SJSA1 (cell line): ENCODE results near the gene ZNF524. TPM values are rescaled to one million over a fixed set of nuclear protein-coding genes. Genes with fewer than 3 reads are reported as not detected.

ENCODE experiments used
- DNase-seq, 2 experiments: peaks; one replicate each; pipeline ENCODE4 v3.0.0-alpha.2; 2015 to 2020; ENCODE audit warnings: low spot score in 2 of 2, low read depth in 1 of 2
- H3K27ac ChIP-seq: fragments of 250-450 bp; sonication (Bioruptor Pico); 2 replicates; pipeline ENCODE4 v1.5.1; 2020; ENCODE audit warnings: mild to moderate bottlenecking, moderate library complexity
- H3K27me3 ChIP-seq: fragments of 250-450 bp; sonication (Bioruptor Pico); replicated peaks from 2 replicates; pipeline ENCODE4 v1.5.1; 2020; ENCODE audit warnings: mild to moderate bottlenecking, moderate library complexity
- H3K36me3 ChIP-seq: fragments of 250-450 bp; sonication (Bioruptor Pico); 2 replicates; pipeline ENCODE4 v1.5.1; 2020; ENCODE audit warnings: mild to moderate bottlenecking
- H3K4me1 ChIP-seq: fragments of 250-450 bp; sonication (Bioruptor Pico); replicated peaks from 2 replicates; pipeline ENCODE4 v1.6.1; 2021; ENCODE audit warnings: mild to moderate bottlenecking
- H3K4me3 ChIP-seq: fragments of 250-450 bp; sonication (Bioruptor Pico); 2 replicates; pipeline ENCODE4 v1.5.1; 2020; ENCODE audit warnings: mild to moderate bottlenecking
- H3K9me3 ChIP-seq: fragments of 250-450 bp; sonication (Bioruptor Pico); replicated peaks from 2 replicates; pipeline ENCODE4 v1.5.1; 2020; ENCODE audit warnings: mild to moderate bottlenecking
- total RNA-seq: library from RNA; depleted of rRNA; stranded (reverse); fragments of >200 nt; shearing (Covaris generic); gene quantifications from 2 replicates; pipeline ENCODE4 v1.2.3, GENCODE V29; 2014

The ZNF524 gene
- total RNA-seq, 1 experiment from 2014 or later = 15.5 TPM

GRCh38 chr19:55600662-55601028 is 557 bp downstream of the ZNF524 start:
- H3K4me3 ChIP-seq = peak overlapping the region; percentile 64
- H3K4me1 ChIP-seq = peaks cover 13% of the 10 kb centered on the region
- no peak overlapping the region for H3K27ac ChIP-seq
- peaks cover 28% of the 10 kb centered on the region for H3K36me3 ChIP-seq
- no peaks in the 10 kb centered on the region for H3K27me3 ChIP-seq
- DNase-seq = no peak
- no peaks in the 10 kb centered on the region for H3K9me3 ChIP-seq

GRCh38 chr19:55601084-55601483 is 996 bp downstream of the ZNF524 start:
- peaks cover 13% of the 10 kb centered on the region for H3K4me1 ChIP-seq
- H3K27ac ChIP-seq = no peak overlapping the region
- no peak for DNase-seq

DNA sequence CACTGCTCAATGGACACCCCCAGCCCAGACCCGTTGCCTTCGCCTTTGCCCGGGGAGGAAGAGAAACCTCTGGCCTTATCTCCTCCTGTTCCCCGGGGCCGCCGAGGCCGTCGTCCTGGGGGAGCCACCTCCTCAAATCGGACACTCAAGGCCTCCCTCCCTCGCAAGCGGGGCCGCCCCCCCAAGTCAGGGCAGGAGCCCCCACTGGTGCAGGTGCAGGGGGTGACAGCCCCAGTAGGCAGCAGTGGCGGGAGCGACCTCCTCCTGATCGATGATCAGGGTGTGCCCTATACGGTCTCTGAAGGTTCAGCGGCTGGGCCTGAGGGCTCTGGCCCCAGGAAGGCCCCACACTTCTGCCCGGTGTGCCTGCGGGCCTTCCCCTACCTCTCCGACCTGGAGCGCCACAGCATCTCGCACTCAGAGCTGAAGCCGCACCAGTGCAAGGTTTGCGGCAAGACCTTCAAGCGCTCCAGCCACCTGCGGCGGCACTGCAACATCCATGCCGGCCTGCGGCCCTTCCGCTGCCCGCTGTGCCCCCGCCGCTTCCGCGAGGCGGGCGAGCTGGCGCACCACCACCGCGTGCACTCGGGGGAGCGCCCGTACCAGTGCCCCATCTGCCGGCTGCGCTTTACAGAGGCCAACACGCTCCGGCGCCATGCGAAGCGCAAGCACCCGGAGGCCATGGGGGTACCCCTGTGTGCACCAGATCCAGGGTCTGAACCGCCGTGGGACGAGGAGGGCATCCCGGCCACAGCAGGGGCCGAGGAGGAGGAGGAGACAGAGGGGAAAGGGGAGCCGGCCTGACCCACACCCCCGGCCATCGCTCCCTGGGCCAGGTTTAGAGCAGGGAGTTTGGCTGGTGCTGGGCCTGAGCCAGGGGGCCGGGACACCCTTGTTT is 2.3 kb downstream of the ZNF524 start:
- no peak overlapping the region for H3K27ac ChIP-seq
- no peak overlapping the region for H3K4me3 ChIP-seq
- no peak for DNase-seq

More at GRCh38 chr19:55601084-55601483, 996 bp downstream of the ZNF524 start:
- Histone ChIP-seq H3K27me3 (no peaks in the 10 kb centered on the region), H3K4me3 (peak overlapping the region; percentile 64; the same call in 1 of the 2 replicates), H3K9me3 (no peaks in the 10 kb centered on the region), H3K36me3 (peaks cover 24% of the 10 kb centered on the region)

DNA sequence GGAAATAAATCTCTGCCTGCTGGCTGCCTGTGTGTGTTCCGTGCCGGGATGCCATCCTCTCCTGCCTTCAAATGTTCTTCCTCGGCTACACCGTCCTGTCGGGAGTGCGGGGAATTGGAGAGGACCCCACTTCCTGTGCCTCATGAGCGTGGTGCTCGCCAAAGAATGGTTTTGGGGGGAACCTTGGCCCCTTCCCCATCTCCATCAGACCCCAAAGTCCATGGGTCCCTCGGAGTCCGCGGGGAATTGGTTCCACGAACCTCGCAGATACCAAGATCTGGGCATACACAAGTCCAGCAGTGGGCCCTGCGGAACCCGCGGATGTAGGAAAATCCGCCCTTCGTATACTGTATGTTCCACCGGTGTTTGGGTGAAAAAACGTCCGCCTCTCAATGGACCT is 3.0 kb downstream of the ZNF524 start:
- no peak overlapping the region for H3K4me3 ChIP-seq
- peaks cover 13% of the 10 kb centered on the region for H3K36me3 ChIP-seq
- no peak overlapping the region for H3K27ac ChIP-seq
- no peaks in the 10 kb centered on the region for H3K27me3 ChIP-seq
- H3K4me1 ChIP-seq = peaks cover 18% of the 10 kb centered on the region
- no peak for DNase-seq
- H3K9me3 ChIP-seq = no peaks in the 10 kb centered on the region

More for the DNA sequence above, 2.3 kb downstream of the ZNF524 start:
- H3K9me3 ChIP-seq = no peaks in the 10 kb centered on the region
- peaks cover 20% of the 10 kb centered on the region for H3K36me3 ChIP-seq
- H3K27me3 ChIP-seq = no peaks in the 10 kb centered on the region
- H3K4me1 ChIP-seq = peaks cover 18% of the 10 kb centered on the region

- Histone ChIP-seq H3K36me3 (peaks cover 13% of the 10 kb centered on the region), H3K4me1 (peaks cover 18% of the 10 kb centered on the region), H3K4me3 (no peak overlapping the region), H3K27me3 (no peaks in the 10 kb centered on the region), H3K27ac (no peak overlapping the region), H3K9me3 (no peaks in the 10 kb centered on the region)
- DNase-seq = no peak
Measured at GRCh38 chr19:55603581-55604292, 3.6 kb downstream of the ZNF524 start.

DNA sequence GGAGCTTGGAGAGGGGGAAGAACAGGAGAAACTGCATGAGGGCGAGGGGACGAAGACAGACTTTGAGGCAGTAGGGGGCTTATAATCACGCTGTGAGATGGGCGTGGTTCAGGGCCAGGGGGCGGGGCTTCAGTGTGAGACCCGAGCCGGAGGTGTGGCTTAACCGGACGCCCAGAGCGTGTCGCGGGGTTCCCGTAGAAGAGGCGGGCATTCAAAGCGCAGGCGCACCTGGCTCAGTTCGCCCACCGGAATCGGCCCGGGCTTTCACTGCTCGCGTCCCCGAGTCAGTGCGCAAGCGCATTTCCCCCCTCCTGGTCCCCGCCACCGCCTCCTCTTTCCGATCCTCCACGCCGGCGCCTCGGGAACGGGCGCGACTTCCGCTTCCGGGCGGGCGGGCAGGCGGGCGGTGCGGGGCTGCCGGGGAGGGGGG is 5.1 kb downstream of the ZNF524 start:
- peak; percentile 96 to 99 for DNase-seq

GRCh38 chr19:55605637-55606470 is 5.8 kb downstream of the ZNF524 start, which contains the start of gene ZNF865:
Gene ZNF865 (plus strand): TSS chr19:55605647. CDS start chr19:55613619, 7,972 bp downstream.
- H3K9me3 ChIP-seq = no peaks in the 10 kb centered on the region
- no peaks in the 10 kb centered on the region for H3K27me3 ChIP-seq
- peak within 1 kb of the TSS; percentile 69 for H3K4me3 ChIP-seq
- H3K4me1 ChIP-seq = peaks cover 16% of the 10 kb centered on the region
- peaks cover 31% of the 10 kb centered on the region for H3K36me3 ChIP-seq
- H3K27ac ChIP-seq = peak within 1 kb of the TSS; percentile 67
- peak; percentile 78 to 86 for DNase-seq

More for the DNA sequence above, 5.1 kb downstream of the ZNF524 start:
- Histone ChIP-seq H3K4me1 (peaks cover 18% of the 10 kb centered on the region), H3K27ac (peak overlapping the region; percentile 67), H3K9me3 (no peaks in the 10 kb centered on the region), H3K36me3 (peaks cover 25% of the 10 kb centered on the region), H3K27me3 (no peaks in the 10 kb centered on the region), H3K4me3 (peak overlapping the region; percentile 69)

- DNase-seq = no peak
- H3K4me1 ChIP-seq = peaks cover 14% of the 10 kb centered on the region
- H3K27me3 ChIP-seq = no peaks in the 10 kb centered on the region
- no peak overlapping the region for H3K27ac ChIP-seq
- peak overlapping the region; percentile 69 for H3K4me3 ChIP-seq
- no peaks in the 10 kb centered on the region for H3K9me3 ChIP-seq
- H3K36me3 ChIP-seq = peaks cover 33% of the 10 kb centered on the region
Measured at GRCh38 chr19:55606471-55606787, 6.3 kb downstream of the ZNF524 start.

DNA sequence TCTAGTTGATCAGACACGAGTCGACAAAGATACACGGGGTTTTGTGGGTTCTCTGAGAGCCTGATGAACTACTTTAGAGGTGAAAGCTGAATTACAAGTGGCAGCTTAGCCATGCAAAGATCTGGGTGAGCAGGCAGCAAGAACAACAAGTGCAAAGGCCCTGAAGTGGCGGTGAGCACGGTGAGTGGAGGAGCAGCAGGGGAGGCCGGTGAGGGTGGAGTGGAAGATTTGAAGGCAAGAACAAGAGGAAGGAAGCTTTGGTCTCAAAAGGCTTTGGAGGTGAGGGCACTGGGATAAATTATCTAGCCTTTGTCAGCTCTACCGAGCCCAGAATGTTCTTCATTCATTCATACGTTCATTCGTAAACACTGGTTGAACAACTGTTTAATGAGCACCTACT is 6.7 kb downstream of the ZNF524 start:
- H3K36me3 ChIP-seq = peaks cover 33% of the 10 kb centered on the region
- peak overlapping the region; percentile 69 for H3K4me3 ChIP-seq
- no peak overlapping the region for H3K27ac ChIP-seq
- H3K27me3 ChIP-seq = no peaks in the 10 kb centered on the region
- H3K4me1 ChIP-seq = peaks cover 14% of the 10 kb centered on the region
- H3K9me3 ChIP-seq = no peaks in the 10 kb centered on the region
- no peak for DNase-seq

DNA sequence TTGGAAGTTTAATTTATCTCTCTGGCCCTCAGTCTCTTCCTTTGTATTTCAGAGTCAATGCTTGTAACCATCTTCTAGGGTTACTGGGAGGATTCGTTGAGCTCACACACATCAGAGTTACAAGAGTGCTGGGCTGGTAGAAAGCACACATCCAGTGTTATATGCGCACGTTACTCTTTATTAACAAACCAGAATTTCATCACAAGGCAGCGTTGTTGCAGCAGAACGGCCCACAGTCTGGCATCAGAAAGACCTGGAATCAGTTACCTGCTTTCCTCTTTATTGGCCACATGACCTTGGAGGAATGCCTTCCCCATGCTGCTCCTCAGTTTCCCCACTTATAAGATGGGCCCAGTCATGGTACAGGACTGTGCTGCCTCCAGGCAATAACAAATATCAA is 9.2 kb downstream of the ZNF524 start:
- H3K4me1 ChIP-seq = peaks cover 11% of the 10 kb centered on the region
- no peaks in the 10 kb centered on the region for H3K9me3 ChIP-seq
- no peak overlapping the region for H3K27ac ChIP-seq
- no peak for DNase-seq
- peaks cover 33% of the 10 kb centered on the region for H3K36me3 ChIP-seq
- H3K4me3 ChIP-seq = no peak overlapping the region
- no peaks in the 10 kb centered on the region for H3K27me3 ChIP-seq

DNA sequence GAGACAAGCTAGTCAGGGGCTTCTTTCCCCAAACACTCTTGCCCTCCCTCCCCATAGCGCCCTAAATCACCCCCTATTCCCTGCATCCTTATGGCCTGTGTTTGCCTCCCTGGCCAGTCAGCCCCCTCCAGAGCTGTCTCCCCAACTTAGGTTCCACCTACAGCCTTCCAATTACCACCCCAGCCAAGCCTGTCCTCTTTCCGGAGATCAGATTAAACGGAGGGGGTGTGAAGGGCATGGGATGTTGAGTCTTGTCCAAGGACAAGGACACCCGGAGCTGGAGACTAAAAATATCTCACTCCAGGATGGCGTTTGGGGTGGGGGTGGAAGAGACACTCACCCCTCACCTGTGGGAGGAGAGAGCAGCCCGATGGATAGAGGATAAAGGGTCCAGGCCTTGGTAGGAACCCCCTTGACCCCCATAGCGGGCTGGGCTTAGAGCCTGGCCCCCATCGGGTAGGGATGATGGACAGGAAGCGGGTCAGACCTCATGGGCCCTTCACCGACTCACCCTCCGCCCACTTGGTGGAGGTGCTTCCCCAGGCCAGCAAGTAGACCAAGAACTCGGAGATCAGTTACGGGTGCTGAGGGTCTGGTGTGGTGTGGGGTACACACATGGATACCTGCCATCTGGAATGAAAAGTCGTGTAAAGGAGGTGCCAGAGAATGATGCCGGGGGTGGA is 11.4 kb downstream of the ZNF524 start:
- H3K9me3 ChIP-seq = no peaks in the 10 kb centered on the region
- H3K27ac ChIP-seq = no peak overlapping the region
- DNase-seq = no peak
- peaks cover 48% of the 10 kb centered on the region for H3K36me3 ChIP-seq
- H3K4me3 ChIP-seq = no peak overlapping the region
- H3K27me3 ChIP-seq = no peaks in the 10 kb centered on the region
- peaks cover 4% of the 10 kb centered on the region for H3K4me1 ChIP-seq

GRCh38 chr19:55611983-55612645 is 12.0 kb downstream of the ZNF524 start:
- Histone ChIP-seq H3K4me3 (no peak overlapping the region), H3K36me3 (peaks cover 45% of the 10 kb centered on the region), H3K9me3 (no peaks in the 10 kb centered on the region), H3K27ac (no peak overlapping the region), H3K27me3 (no peaks in the 10 kb centered on the region), H3K4me1 (no peaks in the 10 kb centered on the region)
- no peak for DNase-seq
